Upper lobe of left lung (tissue), 6 donors: ENCODE data around the gene PAK2. TPM values are rescaled to one million over a fixed set of nuclear protein-coding genes. Genes with fewer than 3 reads are reported as not detected.

Experiments used
- small RNA-seq, 4 donors: library from RNA; depleted of rRNA; stranded (forward); fragments of <200 nt; gene quantifications; one replicate each; pipeline ENCODE3, GENCODE V24; 2016
- total RNA-seq, 6 donors: library from RNA; depleted of rRNA in 4 of 6; stranded (reverse); fragments of >200 nt in 4 of 6; gene quantifications; one replicate each; pipeline versions ENCODE4 v1.1.0 to v1.2.1, GENCODE V29; 2016 to 2021
- donor health status: DM: no; HTN: no; CAD: no; lungs with moderate emphysema.
- donor health status: DM: no; HTN: yes; CAD: no; lungs with severe emphysema.

Gene PAK2
- total RNA-seq, 6 donors from 2014 or later: 24.7 to 82.2 (median 60.1) TPM

Small RNA genes within 50 kb of the gene (small RNA-seq; reads per million reads assigned to genes)
- gene RNU4-89P (0 reads per million in 4 donors), gene RNU6-42P (0 reads per million in 4 donors), gene RNU6-646P (0 reads per million in 4 donors)

Other genes with a start within 250 kb of the PAK2 start
- 10 to 100 TPM; 22.2 to 33.5 (median 26.6) TPM for gene RNF168, start 236.1 kb upstream of the PAK2 start, total RNA-seq
- gene SMCO1, start 224.5 kb upstream of the PAK2 start, total RNA-seq: not detected
- 10 to 100 TPM in 2 of 6 donors, 1 to 10 TPM in 3, under 1 TPM in 1; 1.00 to 31.4 (median 8.7) TPM for gene WDR53, start 171.3 kb upstream of the PAK2 start, total RNA-seq
- gene FBXO45, start 171.2 kb upstream of the PAK2 start, total RNA-seq: 1 to 10 TPM; 2.2 to 9.6 (median 6.4) TPM
- 10 to 100 TPM in 5 of 6 donors, 1 to 10 TPM in 1; 6.5 to 23.2 (median 16.4) TPM for gene NRROS, start 100.2 kb upstream of the PAK2 start, total RNA-seq
- gene CEP19, start 27.6 kb upstream of the PAK2 start, total RNA-seq: 1 to 10 TPM; 1.2 to 9.0 (median 2.6) TPM
- gene PIGX, start 27.5 kb upstream of the PAK2 start, total RNA-seq: 10 to 100 TPM in 5 of 6 donors, 1 to 10 TPM in 1; 9.4 to 19.5 (median 17.4) TPM
- 10 to 100 TPM; 25.8 to 67.1 (median 41.5) TPM for gene SENP5, start 128.1 kb downstream of the PAK2 start, total RNA-seq
- gene NCBP2, start 202.7 kb downstream of the PAK2 start, total RNA-seq: 10 to 100 TPM; 15.7 to 51.7 (median 34.6) TPM
- 10 to 100 TPM in 2 of 6 donors, 1 to 10 TPM in 4; 3.4 to 16.8 (median 7.3) TPM for gene PIGZ, start 229.0 kb downstream of the PAK2 start, total RNA-seq